SU-DHL-6 (cell line): Measurements from ENCODE around the gene OMD.

Experiments
- H2AFZ ChIP-seq: fragments of 200-600 bp; sonication (generic); 2 replicates; pipeline ENCODE4 v1.6.1; 2014; ENCODE audit warnings: low read depth, mild to moderate bottlenecking, moderate library complexity, mixed read lengths, antibody characterized with exemption, low read length; ENCODE audit not compliant: severe bottlenecking
- H3F3A ChIP-seq: fragments of 200-600 bp; shearing (Covaris generic); 2 replicates; pipeline ENCODE4 v1.6.0; 2016; ENCODE audit warnings: antibody characterized with exemption, mild to moderate bottlenecking; ENCODE audit not compliant: insufficient read depth
- H3K27ac ChIP-seq: fragments of 200-600 bp; sonication (generic); 2 replicates; pipeline ENCODE4 v1.5.1; 2016; ENCODE audit warnings: low read depth, mild to moderate bottlenecking, low read length, moderate library complexity, mixed read lengths
- H3K27me3 ChIP-seq: fragments of 200-600 bp; sonication (generic), shearing (Covaris generic); 2 replicates; pipeline ENCODE4 v1.6.0; 2014; ENCODE audit warnings: mild to moderate bottlenecking, low read length
- H3K36me3 ChIP-seq: fragments of 200-600 bp; sonication (generic); 2 replicates; pipeline ENCODE4 v1.6.1; 2014; ENCODE audit warnings: mild to moderate bottlenecking, low read length, mixed read lengths
- H3K4me2 ChIP-seq: fragments of 300-600, 200-600 bp; shearing (Covaris generic), sonication (generic); 2 replicates; pipeline ENCODE4 v1.6.0; 2014; ENCODE audit warnings: low read length, low read depth, mild to moderate bottlenecking; ENCODE audit not compliant: poor library complexity, severe bottlenecking
- H3K4me3 ChIP-seq: fragments of 200-600 bp; sonication (generic); 2 replicates; pipeline ENCODE4 v1.5.1; 2014; ENCODE audit warnings: antibody characterized with exemption, low read length, mild to moderate bottlenecking, mixed read lengths; ENCODE audit not compliant: insufficient read depth, poor library complexity, severe bottlenecking
- H3K79me2 ChIP-seq: fragments of 200-600 bp; sonication (generic); 2 replicates; pipeline ENCODE4 v1.6.1; 2014; ENCODE audit warnings: mild to moderate bottlenecking, low read length, moderate library complexity; ENCODE audit not compliant: insufficient read depth
- H3K9ac ChIP-seq: fragments of 200-600 bp; sonication (generic); 2 replicates; pipeline ENCODE4 v1.7.0; 2014; ENCODE audit warnings: mild to moderate bottlenecking, low read length
- H3K9me2 ChIP-seq: fragments of 200-600 bp; sonication (generic); replicated peaks from 2 replicates; pipeline ENCODE4 v1.6.1; 2014; ENCODE audit warnings: low read length; ENCODE audit not compliant: insufficient read depth
- H3K9me3 ChIP-seq: fragments of 200-600 bp; sonication (generic); 2 replicates; pipeline ENCODE4 v1.6.1; 2014; ENCODE audit warnings: low read length, mixed read lengths; ENCODE audit not compliant: insufficient read depth
- H4K20me1 ChIP-seq: fragments of 200-600 bp; sonication (generic); 2 replicates; pipeline ENCODE4 v1.6.1; 2014; ENCODE audit warnings: low read depth, mild to moderate bottlenecking, antibody characterized with exemption, low read length, moderate library complexity, mixed read lengths
- EZH2phosphoT487 ChIP-seq: fragments of 200-600 bp; sonication (generic), shearing (Covaris generic); conservative IDR thresholded peaks from 2 replicates; pipeline ENCODE4 v1.6.1; 2018; ENCODE audit warnings: mild to moderate bottlenecking, antibody characterized with exemption, low read length, moderate library complexity, mixed read lengths
- TF ChIP-seq, protein P1 (sequence below): fragments of 200-600 bp; sonication (generic); IDR thresholded peaks from one replicate; pipeline ENCODE4 v1.5.1; 2017; ENCODE audit warnings: antibody characterized with exemption, mild to moderate bottlenecking, low read length, moderate library complexity; ENCODE audit not compliant: insufficient read depth, poor library complexity, severe bottlenecking

Gene OMD

DNA sequence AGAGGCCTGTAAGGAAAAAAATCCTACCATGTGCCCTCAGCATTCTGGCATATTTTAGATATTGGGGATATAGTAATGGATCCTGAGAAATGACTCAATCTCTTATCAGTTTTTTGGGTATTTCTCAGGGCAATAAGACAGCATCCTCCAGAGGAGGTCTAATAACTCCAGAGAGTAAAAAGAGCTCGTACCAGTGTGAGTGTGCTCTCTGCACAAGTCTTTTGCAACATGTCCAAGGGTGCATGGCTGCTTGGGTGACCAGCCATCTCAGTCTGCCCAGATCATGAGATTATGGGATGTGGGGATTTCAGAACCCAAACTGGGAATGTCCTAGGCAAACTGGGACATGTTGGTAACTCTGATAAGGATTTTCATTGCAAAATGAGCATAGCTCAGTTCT, 42.8 kb upstream of the OMD start:
- Histone ChIP-seq H3K27ac (no peak overlapping the region), H3K36me3 (no peaks in the 10 kb centered on the region), H3K79me2 (no peaks in the 10 kb centered on the region), H3K9me3 (no peaks in the 10 kb centered on the region), H2AFZ (no peak overlapping the region), H3K9me2 (no peaks in the 10 kb centered on the region), H3K9ac (no peak overlapping the region), H4K20me1 (0 out of 2 replicates have a peak, but pooled peaks cover 3% of the 10 kb centered on the region), H3K4me3 (no peak overlapping the region), H3K4me2 (no peak overlapping the region), H3F3A (no peaks in the 10 kb centered on the region), H3K27me3 (no peaks in the 10 kb centered on the region)
- TF ChIP-seq, protein P1, sequence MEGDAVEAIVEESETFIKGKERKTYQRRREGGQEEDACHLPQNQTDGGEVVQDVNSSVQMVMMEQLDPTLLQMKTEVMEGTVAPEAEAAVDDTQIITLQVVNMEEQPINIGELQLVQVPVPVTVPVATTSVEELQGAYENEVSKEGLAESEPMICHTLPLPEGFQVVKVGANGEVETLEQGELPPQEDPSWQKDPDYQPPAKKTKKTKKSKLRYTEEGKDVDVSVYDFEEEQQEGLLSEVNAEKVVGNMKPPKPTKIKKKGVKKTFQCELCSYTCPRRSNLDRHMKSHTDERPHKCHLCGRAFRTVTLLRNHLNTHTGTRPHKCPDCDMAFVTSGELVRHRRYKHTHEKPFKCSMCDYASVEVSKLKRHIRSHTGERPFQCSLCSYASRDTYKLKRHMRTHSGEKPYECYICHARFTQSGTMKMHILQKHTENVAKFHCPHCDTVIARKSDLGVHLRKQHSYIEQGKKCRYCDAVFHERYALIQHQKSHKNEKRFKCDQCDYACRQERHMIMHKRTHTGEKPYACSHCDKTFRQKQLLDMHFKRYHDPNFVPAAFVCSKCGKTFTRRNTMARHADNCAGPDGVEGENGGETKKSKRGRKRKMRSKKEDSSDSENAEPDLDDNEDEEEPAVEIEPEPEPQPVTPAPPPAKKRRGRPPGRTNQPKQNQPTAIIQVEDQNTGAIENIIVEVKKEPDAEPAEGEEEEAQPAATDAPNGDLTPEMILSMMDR = no peak
- TF ChIP-seq EZH2phosphoT487 = no peak

DNA sequence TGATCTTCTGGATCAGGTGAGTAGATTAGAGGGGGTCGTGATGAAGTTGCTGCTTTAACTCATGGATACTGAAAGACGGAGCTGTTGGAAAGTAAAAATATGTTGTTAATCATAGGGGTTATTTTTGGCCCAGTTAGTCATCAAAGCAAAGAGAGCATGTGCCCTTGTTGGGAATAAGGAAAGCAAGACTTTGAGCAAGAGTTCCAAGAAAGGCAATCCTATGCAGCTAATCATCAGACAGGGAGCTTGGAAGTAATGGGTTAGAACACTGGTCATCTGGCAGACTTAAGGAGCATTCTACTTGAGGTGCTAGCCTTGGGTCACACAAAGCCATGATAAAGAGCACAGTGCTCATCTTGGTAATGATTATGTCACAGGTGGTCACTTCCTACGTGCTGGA, 39.7 kb upstream of the OMD start:
- Histone ChIP-seq H3K4me2 (no peak overlapping the region), H3K4me3 (no peak overlapping the region)

DNA sequence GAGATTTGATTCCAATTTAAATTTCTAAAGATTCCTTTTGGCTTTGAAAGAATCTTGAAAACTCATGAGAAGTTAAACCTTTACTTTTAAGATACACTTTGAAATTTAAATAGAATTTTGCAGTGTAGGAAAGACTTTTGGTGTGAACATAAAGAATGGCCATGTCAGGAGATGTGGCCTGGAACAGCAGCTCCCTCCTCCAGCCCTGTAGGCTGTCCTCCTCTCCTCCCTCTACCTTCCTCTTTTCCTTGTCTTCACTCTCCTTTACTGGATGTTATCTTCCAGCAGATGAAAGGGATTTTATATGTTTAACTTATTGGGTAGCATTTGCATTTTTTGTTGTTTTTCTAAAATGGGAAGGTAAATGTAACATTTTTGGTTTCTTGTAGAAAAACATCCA, 39.1 kb upstream of the OMD start:
- no peak overlapping the region for H3K9ac ChIP-seq
- H3K9me2 ChIP-seq = no peaks in the 10 kb centered on the region
- H3K36me3 ChIP-seq = no peaks in the 10 kb centered on the region
- no peak overlapping the region for H3K4me2 ChIP-seq
- no peak overlapping the region for H2AFZ ChIP-seq
- no peak overlapping the region for H3K4me3 ChIP-seq
- H3K9me3 ChIP-seq = no peaks in the 10 kb centered on the region
- H3F3A ChIP-seq = no peaks in the 10 kb centered on the region
- no peak for TF ChIP-seq EZH2phosphoT487
- TF ChIP-seq, protein P1 = no peak
- no peaks in the 10 kb centered on the region for H3K79me2 ChIP-seq
- H4K20me1 ChIP-seq = 0 out of 2 replicates have a peak, but pooled peaks cover 3% of the 10 kb centered on the region
- no peak overlapping the region for H3K27ac ChIP-seq
- H3K27me3 ChIP-seq = no peaks in the 10 kb centered on the region

More for the DNA sequence above, 39.7 kb upstream of the OMD start:
- Histone ChIP-seq H3K9ac (no peak overlapping the region), H3K9me3 (no peaks in the 10 kb centered on the region), H3F3A (no peaks in the 10 kb centered on the region), H4K20me1 (0 out of 2 replicates have a peak, but pooled peaks cover 3% of the 10 kb centered on the region), H3K9me2 (no peaks in the 10 kb centered on the region), H3K27ac (no peak overlapping the region), H3K36me3 (no peaks in the 10 kb centered on the region), H2AFZ (no peak overlapping the region), H3K27me3 (no peaks in the 10 kb centered on the region), H3K79me2 (no peaks in the 10 kb centered on the region)
- no peak for TF ChIP-seq EZH2phosphoT487
- TF ChIP-seq, protein P1 = no peak
